Tracheal epithelial cell (primary cell): ENCODE results near the gene C18orf32. TPM values are rescaled to one million over a fixed set of nuclear protein-coding genes. Genes with fewer than 3 reads are reported as not detected.

Experiments
- total RNA-seq: library from RNA; depleted of rRNA; stranded (reverse); fragments of >200 nt; gene quantifications from 2 replicates; pipeline ENCODE4 v1.2.1, GENCODE V29; 2014

C18orf32 gene
- total RNA-seq: 29.4 and 30.9 TPM in 2 replicates

GRCh38 chr18:49486953-49487710 is at the start of gene C18orf32:
Gene C18orf32, minus strand, starts transcription at chr18:49487234. Its CDS starts 3,486 bp downstream, at chr18:49483748.

GRCh38 chr18:49491857-49492693 is 5.0 kb upstream of the C18orf32 start, which contains the start of gene RPL17:
Gene RPL17, minus strand, starts transcription at chr18:49492465.

Other genes starting within 250 kb of the C18orf32 start
- 28.2 and 43.3 TPM in 2 replicates for gene DYM, start 26.6 kb downstream of the C18orf32 start, total RNA-seq
- 3,751 and 4,727 TPM in 2 replicates for gene RPL17, start 5.2 kb upstream of the C18orf32 start, total RNA-seq
- 5.3 and 36.9 TPM in 2 replicates for gene LIPG, start 74.8 kb upstream of the C18orf32 start, total RNA-seq